Raji (cell line): Measurements from ENCODE around the gene GOSR1.

Experiments used
- POLR2A ChIP-seq: IDR thresholded peaks from 2 replicates; pipeline ENCODE4 v1.6.1; 2011; ENCODE audit warnings: low read depth, low read length, control low read depth; ENCODE audit not compliant: insufficient read depth

The GOSR1 gene

GRCh38 chr17:30483159-30483558 is 6.0 kb downstream of the GOSR1 start:
- no peak for TF ChIP-seq POLR2A

GRCh38 chr17:30493780-30494179 is 16.6 kb downstream of the GOSR1 start:
- TF ChIP-seq POLR2A = no peak

- no peak for TF ChIP-seq POLR2A
These were observed 18.4 kb downstream of the GOSR1 start for GRCh38 chr17:30495586-30495985.

- no peak for TF ChIP-seq POLR2A
These were observed 26.4 kb downstream of the GOSR1 start for GRCh38 chr17:30503558-30503957.

- no peak for TF ChIP-seq POLR2A
These were observed 28.7 kb downstream of the GOSR1 start for GRCh38 chr17:30505868-30506417.

GRCh38 chr17:30506481-30506880 is 29.3 kb downstream of the GOSR1 start:
- TF ChIP-seq POLR2A = no peak

- no peak for TF ChIP-seq POLR2A
These were observed 36.1 kb downstream of the GOSR1 start for GRCh38 chr17:30513346-30513745.

GRCh38 chr17:30514895-30515596 is 37.8 kb downstream of the GOSR1 start:
- no peak for TF ChIP-seq POLR2A

GRCh38 chr17:30517786-30518185 is 40.6 kb downstream of the GOSR1 start:
- no peak for TF ChIP-seq POLR2A

- no peak for TF ChIP-seq POLR2A
These were observed 42.0 kb downstream of the GOSR1 start for GRCh38 chr17:30519166-30519565.

- no peak for TF ChIP-seq POLR2A
These were observed 42.5 kb downstream of the GOSR1 start for GRCh38 chr17:30519707-30520106.

- TF ChIP-seq POLR2A = no peak
These were observed 43.2 kb downstream of the GOSR1 start for GRCh38 chr17:30520436-30520835.

- TF ChIP-seq POLR2A = no peak
These were observed 43.7 kb downstream of the GOSR1 start for GRCh38 chr17:30520882-30521281.

GRCh38 chr17:30521766-30522165 is 44.6 kb downstream of the GOSR1 start:
- no peak for TF ChIP-seq POLR2A

- no peak for TF ChIP-seq POLR2A
These were observed 47.6 kb downstream of the GOSR1 start for GRCh38 chr17:30524847-30525246.

- no peak for TF ChIP-seq POLR2A
These were observed 49.2 kb downstream of the GOSR1 start for GRCh38 chr17:30526401-30526800.
